Mesenteric fat pad (tissue), 1 donor: ENCODE results near the gene TWF2. TPM values are rescaled to one million over a fixed set of nuclear protein-coding genes. Genes with fewer than 3 reads are reported as not detected.
A peak's percentile ranks its signal among the peaks of the same experiment; 100 is the strongest.

Experiments used
- DNase-seq: peaks from one replicate; pipeline ENCODE4 v3.0.0-alpha.2; 2020; ENCODE audit warnings: low spot score
- microRNA-seq: library from miRNA; unstranded; fragments of <30 nt; microRNA quantifications from one replicate; pipeline ENCODE4 v1.2.0, GENCODE V29; 2020; ENCODE audit warnings: borderline number of aligned reads
- total RNA-seq: library from RNA; stranded (reverse); fragmentation: NEBNext Ultra II Directional; extraction: Animal tissue kit (Norgen Biotek cat#: 25700); gene quantifications from one replicate; pipeline ENCODE4 v1.2.1, GENCODE V29; 2021
- donor health status: DM: yes; HTN: yes; CAD: no.

Gene TWF2
- total RNA-seq, 1 donor from 2014 or later = 52.4 TPM

GRCh38 chr3:52183786-52184445 is 55.0 kb downstream of the TWF2 start:
- DNase-seq = no peak

GRCh38 chr3:52182691-52183090 is 56.3 kb downstream of the TWF2 start:
- no peak for DNase-seq

- no peak for DNase-seq
Measured at GRCh38 chr3:52182196-52182595, 56.8 kb downstream of the TWF2 start.

GRCh38 chr3:52181543-52181942 is 57.4 kb downstream of the TWF2 start:
- DNase-seq = no peak

Small RNA genes within 50 kb of the gene (microRNA-seq; reads per million reads assigned to microRNA genes)
- gene MIRLET7G = 70,147 reads per million, percentile 99 among the genes with 10 or more reads in this experiment

Other genes with a start within 250 kb of the TWF2 start
- 948 TPM for gene RPL29, start 243.3 kb downstream of the TWF2 start, total RNA-seq
- 17.2 TPM for gene DUSP7, start 182.6 kb downstream of the TWF2 start, total RNA-seq
- 2.8 TPM for gene POC1A, start 84.7 kb downstream of the TWF2 start, total RNA-seq
- gene ALAS1, start 41.0 kb downstream of the TWF2 start, total RNA-seq = 134 TPM
- 0.19 TPM for gene TLR9, start 13.5 kb downstream of the TWF2 start, total RNA-seq
- gene PPM1M, start 6.6 kb upstream of the TWF2 start, total RNA-seq = 26.8 TPM
- 52.7 TPM for gene WDR82, start 39.5 kb upstream of the TWF2 start, total RNA-seq
- gene GLYCTK, start 48.7 kb upstream of the TWF2 start, total RNA-seq = 14.1 TPM
- 9.9 TPM for gene DNAH1, start 77.2 kb upstream of the TWF2 start, total RNA-seq
- 66.6 TPM for gene BAP1, start 170.8 kb upstream of the TWF2 start, total RNA-seq
- 10.1 TPM for gene PHF7, start 171.5 kb upstream of the TWF2 start, total RNA-seq
- 144 TPM for gene SEMA3G, start 205.9 kb upstream of the TWF2 start, total RNA-seq
- gene TNNC1, start 214.9 kb upstream of the TWF2 start, total RNA-seq = not detected
- 71.6 TPM for gene NISCH, start 216.4 kb upstream of the TWF2 start, total RNA-seq